HCT116 (cell line): Measurements from ENCODE around the gene PFKP. TPM values are rescaled to one million over a fixed set of nuclear protein-coding genes. Genes with fewer than 3 reads are reported as not detected.

Source experiments
- ATAC-seq: fragments of 200-7000 bp; cut with Tn5 transposase; 2 replicates; pipeline ENCODE4 v1.9.1; 2020; ENCODE audit warnings: mild to moderate bottlenecking, moderate library complexity
- BruUV-seq: library from RNA; stranded (reverse); fragments of 400-500 nt; replicated peaks from 2 replicates; lab custom pipeline; 2021; lab: Mats Ljungman, UMichigan
- CTCF ChIA-PET: fragments of 300-600 bp; sonication (Branson Sonifier 250); formaldehyde crosslinking; loops from one replicate; lab custom pipeline; 2021; ENCODE audit warnings: antibody characterized with exemption; lab: Charles Lee
- POLR2A ChIA-PET: fragments of 300-600, 350-600 bp; sonication (Branson Sonifier 250); formaldehyde crosslinking; loops from one replicate; lab custom pipeline; 2021; ENCODE audit warnings: antibody characterized with exemption; lab: Charles Lee
- RAD21 ChIA-PET, 2 experiments: fragments of 300-600 bp; sonication (Branson Sonifier 250); formaldehyde crosslinking; loops; one replicate each; lab custom pipeline; 2023; ENCODE audit warnings: low total read pairs in 2 of 2; ENCODE audit not compliant: uncharacterized antibody in 2 of 2, unreplicated experiment in 2 of 2, low non-redundant PET in 1 of 2; lab: Charles Lee
- DNase-seq: peaks from one replicate; pipeline ENCODE4 v3.0.0-alpha.2; 2010; ENCODE audit warnings: low read depth, low spot score
- H2AFZ ChIP-seq: fragments of 200-600 bp; shearing (Covaris generic), sonication (generic); 2 replicates; pipeline ENCODE4 v1.6.1; 2017; ENCODE audit warnings: low read depth, mixed run types, mixed read lengths, antibody characterized with exemption, low read length; ENCODE audit not compliant: poor library complexity, severe bottlenecking
- H3K27ac ChIP-seq: 2 replicates; pipeline ENCODE4 v1.5.1; 2012; ENCODE audit warnings: low read depth, low read length
- H3K27me3 ChIP-seq: fragments of 200-600 bp; sonication (generic); 2 replicates; pipeline ENCODE4 v1.6.1; 2016; ENCODE audit warnings: mixed run types, low read length, mixed read lengths; ENCODE audit not compliant: insufficient read depth
- H3K36me3 ChIP-seq, 2 experiments: fragments of 200-500 bp in 1 of 2; fragments of 200-600 bp in 1 of 2; sonication (Bioruptor generic) in 1 of 2; sonication (generic) in 1 of 2; 2 replicates each; pipeline versions ENCODE4 v1.5.1 to v1.6.1; 2014 to 2016; ENCODE audit warnings: low read length in 2 of 2, inconsistent platforms in 1 of 2, mixed read lengths in 1 of 2, mixed run types in 1 of 2; ENCODE audit not compliant: insufficient read depth in 2 of 2, control insufficient read depth in 1 of 2
- H3K4me1 ChIP-seq, 2 experiments: fragments of 200-600 bp in 1 of 2; sonication (generic) in 1 of 2; 2 replicates each; pipeline versions ENCODE4 v1.5.1 to v1.6.1; 2012 to 2017; ENCODE audit warnings: low read length in 2 of 2, inconsistent platforms in 1 of 2, mild to moderate bottlenecking in 1 of 2, mixed read lengths in 1 of 2, mixed run types in 1 of 2, moderate library complexity in 1 of 2; ENCODE audit not compliant: insufficient read depth in 2 of 2, control insufficient read depth in 1 of 2
- H3K4me2 ChIP-seq: fragments of 200-600 bp; sonication (generic); 2 replicates; pipeline ENCODE4 v1.6.1; 2017; ENCODE audit warnings: mixed run types, low read length, mixed read lengths
- H3K4me3 ChIP-seq, 2 experiments: fragments of 200-600 bp in 1 of 2; sonication (generic) in 1 of 2; replicated peaks in 1 of 2; 2 replicates each; pipeline ENCODE4 v1.5.1; 2011 to 2016; ENCODE audit warnings: low read length in 2 of 2, control low read depth in 1 of 2, low read depth in 1 of 2, mild to moderate bottlenecking in 1 of 2, mixed read lengths in 1 of 2, mixed run types in 1 of 2
- H3K79me2 ChIP-seq: fragments of 200-600 bp; sonication (generic); 2 replicates; pipeline ENCODE4 v1.6.1; 2017; ENCODE audit warnings: mild to moderate bottlenecking, mixed run types, low read length, moderate library complexity, mixed read lengths; ENCODE audit not compliant: insufficient read depth
- H3K9ac ChIP-seq: fragments of 200-600 bp; sonication (generic); 2 replicates; pipeline ENCODE4 v1.6.1; 2016; ENCODE audit warnings: low read length, mixed read lengths
- H3K9me2 ChIP-seq: fragments of 200-600 bp; sonication (generic), shearing (Covaris generic); 2 replicates; pipeline ENCODE4 v1.6.1; 2017; ENCODE audit warnings: mixed run types, mild to moderate bottlenecking, moderate library complexity; ENCODE audit not compliant: insufficient read depth
- H3K9me3 ChIP-seq, 2 experiments: fragments of 200-500 bp in 1 of 2; fragments of 200-600 bp in 1 of 2; sonication (Bioruptor generic) in 1 of 2; sonication (generic) in 1 of 2; 2 replicates each; pipeline ENCODE4 v1.6.1; 2014 to 2017; ENCODE audit warnings: low read length in 2 of 2, mixed read lengths in 2 of 2, inconsistent platforms in 1 of 2, low read depth in 1 of 2, mild to moderate bottlenecking in 1 of 2, mixed run types in 1 of 2, moderate library complexity in 1 of 2; ENCODE audit not compliant: control insufficient read depth in 1 of 2, insufficient read depth in 1 of 2
- H4K20me1 ChIP-seq: fragments of 200-600 bp; sonication (generic), shearing (Covaris generic); 2 replicates; pipeline ENCODE4 v1.6.1; 2017; ENCODE audit warnings: mixed run types, mild to moderate bottlenecking, moderate library complexity; ENCODE audit not compliant: insufficient read depth
- ATF3 ChIP-seq: IDR thresholded peaks from 2 replicates; pipeline ENCODE4 v1.6.1; 2012
- CBX3 ChIP-seq: IDR thresholded peaks from 2 replicates; pipeline ENCODE4 v1.6.1; 2012; ENCODE audit warnings: low read depth
- CEBPB ChIP-seq: IDR thresholded peaks from 2 replicates; pipeline ENCODE4 v1.6.1; 2012; ENCODE audit warnings: low read depth
- CTCF ChIP-seq, 3 experiments: fragments of 200-600 bp in 1 of 3; sonication (generic) in 1 of 3; IDR thresholded peaks in 2 of 3; conservative IDR thresholded peaks in 1 of 3; 2 replicates each; pipeline ENCODE4 v1.5.1; 2012 to 2017; ENCODE audit warnings: low read depth in 2 of 3, low read length in 2 of 3, antibody characterized with exemption in 1 of 3, borderline replicate concordance in 1 of 3, control low read depth in 1 of 3, mild to moderate bottlenecking in 1 of 3, mixed read lengths in 1 of 3, mixed run types in 1 of 3, moderate library complexity in 1 of 3; ENCODE audit not compliant: insufficient read depth in 1 of 3
- EGR1 ChIP-seq: IDR thresholded peaks from 2 replicates; pipeline ENCODE4 v1.6.1; 2012; ENCODE audit warnings: low read depth
- ELF1 ChIP-seq: IDR thresholded peaks from 2 replicates; pipeline ENCODE4 v1.6.1; 2012; ENCODE audit warnings: low read depth, borderline replicate concordance
- EZH2 ChIP-seq: fragments of 200-600 bp; sonication (generic); IDR thresholded peaks from 2 replicates; pipeline ENCODE4 v1.6.1; 2017; ENCODE audit warnings: antibody characterized with exemption, mixed run types
- EZH2phosphoT487 ChIP-seq: fragments of 200-600 bp; IDR thresholded peaks from 2 replicates; pipeline ENCODE4 v1.6.1; 2018; ENCODE audit warnings: antibody characterized with exemption, borderline replicate concordance
- FOSL1 ChIP-seq: IDR thresholded peaks from 2 replicates; pipeline ENCODE4 v1.6.1; 2012; ENCODE audit warnings: low read depth
- JUND ChIP-seq: IDR thresholded peaks from 2 replicates; pipeline ENCODE4 v1.6.1; 2012
- MAX ChIP-seq: IDR thresholded peaks from 2 replicates; pipeline ENCODE4 v1.6.1; 2012
- POLR2AphosphoS5 ChIP-seq: IDR thresholded peaks from 2 replicates; pipeline ENCODE4 v1.6.1; 2011; ENCODE audit warnings: mild to moderate bottlenecking, low read depth, low read length, moderate library complexity
- REST ChIP-seq: IDR thresholded peaks from 2 replicates; pipeline ENCODE4 v1.6.1; 2012; ENCODE audit warnings: low read depth
- SP1 ChIP-seq: IDR thresholded peaks from 2 replicates; pipeline ENCODE4 v1.6.1; 2012; ENCODE audit warnings: low read depth
- SRF ChIP-seq: IDR thresholded peaks from 2 replicates; pipeline ENCODE4 v1.6.1; 2012; ENCODE audit warnings: low read depth
- TCF7L2 ChIP-seq: IDR thresholded peaks from 2 replicates; pipeline ENCODE4 v1.7.0; 2011; ENCODE audit warnings: borderline replicate concordance, inconsistent platforms; ENCODE audit not compliant: insufficient read depth, insufficient read length; ENCODE audit errors: extremely low read depth
- ZBTB33 ChIP-seq: IDR thresholded peaks from 2 replicates; pipeline ENCODE4 v1.6.1; 2011; ENCODE audit warnings: mild to moderate bottlenecking, low read length, moderate library complexity; ENCODE audit not compliant: insufficient replicate concordance; ENCODE audit errors: extremely low read depth
- ZFX ChIP-seq: fragments of 450-650 bp; IDR thresholded peaks from 2 replicates; pipeline ENCODE4 v1.6.1; 2017
- ZNF274 ChIP-seq: fragments of 200-500 bp; sonication (Bioruptor generic); IDR thresholded peaks from 2 replicates; pipeline ENCODE4 v1.6.1; 2014; ENCODE audit warnings: mild to moderate bottlenecking, low read depth, low read length, inconsistent platforms
- intact Hi-C: fragments of 100-400 bp; cut with micrococcal nuclease; formaldehyde crosslinking; loops from 2 replicates; pipeline ENCODE4 v1.10.0; 2022
- total RNA-seq: library from RNA; stranded (reverse); gene quantifications from one replicate; pipeline ENCODE4 v1.2.1, GENCODE V29; 2021; ENCODE audit not compliant: unreplicated experiment

Gene PFKP
- total RNA-seq, 1 experiment from 2014 or later: 237 TPM

GRCh38 chr10:3068201-3068967, 1.0 kb downstream of the PFKP start:
- H3K9ac ChIP-seq: peak overlapping the region; percentile 99
- ChIA-PET POLR2A (no interaction called here), RAD21 (interaction anchor here in 1 of 2 experiments (0.7 kb wide), 1 partner anchor 27 kb away, joined by 3 read pairs; no protein-coding TSS in a partner anchor), CTCF (interaction anchor here (1.0 kb wide), 1 partner anchor 22 kb away, joined by 3 read pairs; no protein-coding TSS in a partner anchor)
- peaks cover 12% of the 10 kb centered on the region; the same call in 1 of the 2 replicates for H4K20me1 ChIP-seq
- no peak for DNase-seq
- no peaks in the 10 kb centered on the region for H3K9me3 ChIP-seq
- peaks cover 25 to 51% of the 10 kb centered on the region in 2 experiments for H3K4me1 ChIP-seq
- H3K9me2 ChIP-seq: no peaks in the 10 kb centered on the region
- H3K79me2 ChIP-seq: peaks cover 60% of the 10 kb centered on the region
- peak; percentile 36 for ATAC-seq
- BruUV-seq: no TSS peak
- intact Hi-C loops: no loop called here
- no peaks in the 10 kb centered on the region for H3K27me3 ChIP-seq
- H3K4me2 ChIP-seq: peak overlapping the region; percentile 87
- H3K27ac ChIP-seq: peak overlapping the region; percentile 89
- no peak overlapping the region for H2AFZ ChIP-seq
- peaks cover 7 to 28% of the 10 kb centered on the region in 2 experiments for H3K36me3 ChIP-seq
- peak overlapping the region; percentile 87 to 98 for H3K4me3 ChIP-seq
- no peak for TF ChIP-seq CBX3
- TF ChIP-seq JUND: no peak
- no peak for TF ChIP-seq ELF1
- no peak for TF ChIP-seq EZH2phosphoT487
- TF ChIP-seq SRF: no peak
- no peak for TF ChIP-seq CEBPB
- TF ChIP-seq ZFX: peak; percentile 57; the same call in 1 of the 2 replicates
- TF ChIP-seq REST: no peak
- no peak for TF ChIP-seq CTCF (IDR thresholded peaks at IDR 0.05 in 2 of 3, conservative IDR thresholded peaks at IDR 0.05 in 1 of 3; ENCODE audit: borderline replicate concordance in 1 of 3, insufficient read depth in 1 of 3, low read depth in 2 of 3, low read length in 2 of 3)
- TF ChIP-seq SP1: no peak
- TF ChIP-seq FOSL1: no peak
- no peak for TF ChIP-seq EZH2
- TF ChIP-seq ZBTB33: no peak
- TF ChIP-seq EGR1: peak; percentile 62; the same call in 1 of the 2 replicates
- no peak for TF ChIP-seq ATF3
- TF ChIP-seq TCF7L2: no peak
- TF ChIP-seq POLR2AphosphoS5: peak; percentile 17; the same call in 1 of the 2 replicates
- peak; percentile 68 for TF ChIP-seq MAX
- no peak for TF ChIP-seq ZNF274
